Spinal cord (tissue), 4 donors: Measurements from ENCODE around the gene SOX3. TPM values are rescaled to one million over a fixed set of nuclear protein-coding genes. Genes with fewer than 3 reads are reported as not detected.

Source experiments
- polyA plus RNA-seq, 2 donors: library from polyadenylated mRNA; unstranded; fragments of 120-200 nt; gene quantifications; one replicate each; pipeline ENCODE4 v1.2.1, GENCODE V29; 2013; ENCODE audit not compliant: insufficient read length in 2 of 2
- total RNA-seq, 2 donors: library from RNA; depleted of rRNA in 1 of 2; stranded (reverse); fragments of 120-200 nt in 1 of 2; fragments of >200 nt in 1 of 2; gene quantifications; one replicate each; pipeline versions ENCODE4 v1.2.3 to v1.2.4, GENCODE V29; 2013 to 2014

SOX3 gene
- total and polyA plus RNA-seq, 4 donors = 2.1 to 4.5 (median 3.4) TPM

Other genes starting within 250 kb of the SOX3 start
- gene LINC00632, start 204.7 kb upstream of the SOX3 start, total RNA-seq = 100 to 1,000 TPM in 1 of 2 donors, 10 to 100 TPM in 1; 60.2 to 203 TPM
- 100 to 1,000 TPM; 106 to 150 TPM for gene LINC00632, start 204.7 kb upstream of the SOX3 start, polyA plus RNA-seq